Activated CD4-positive, alpha-beta T cell treated with anti-CD3 and anti-CD28 coated beads for 4 hours (primary cell): ENCODE measurements around the gene SLC39A6.
"Not testable (repeated sequence)": the region's sequence is repeated elsewhere in the genome, so short reads cannot be mapped to it uniquely, and the experiment has no call there.

ENCODE experiments used
- DNase-seq, 2 donors: peaks; one replicate each; pipeline ENCODE4 v3.0.0-alpha.2; 2020

SLC39A6 gene

DNA sequence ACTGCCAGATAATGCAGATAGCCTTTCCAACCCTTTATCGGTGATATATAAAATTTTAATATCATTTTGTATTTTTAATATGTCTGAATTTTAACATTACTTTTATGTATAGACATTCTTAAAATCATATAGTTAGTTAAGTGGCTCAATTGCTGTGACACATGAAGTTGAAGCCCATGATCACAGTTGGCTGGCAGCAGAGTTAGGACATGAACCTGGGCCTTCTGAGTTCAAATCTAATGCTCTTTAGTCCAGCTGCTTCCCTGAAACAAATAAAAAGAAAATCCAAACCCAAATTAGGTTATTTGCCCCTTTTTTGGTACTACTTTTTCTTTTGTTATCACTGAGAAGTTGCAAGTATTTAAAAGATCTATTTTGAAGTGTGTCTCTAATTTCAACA, 6.1 kb upstream of the SLC39A6 start:
- DNase-seq, result no peak

DNA sequence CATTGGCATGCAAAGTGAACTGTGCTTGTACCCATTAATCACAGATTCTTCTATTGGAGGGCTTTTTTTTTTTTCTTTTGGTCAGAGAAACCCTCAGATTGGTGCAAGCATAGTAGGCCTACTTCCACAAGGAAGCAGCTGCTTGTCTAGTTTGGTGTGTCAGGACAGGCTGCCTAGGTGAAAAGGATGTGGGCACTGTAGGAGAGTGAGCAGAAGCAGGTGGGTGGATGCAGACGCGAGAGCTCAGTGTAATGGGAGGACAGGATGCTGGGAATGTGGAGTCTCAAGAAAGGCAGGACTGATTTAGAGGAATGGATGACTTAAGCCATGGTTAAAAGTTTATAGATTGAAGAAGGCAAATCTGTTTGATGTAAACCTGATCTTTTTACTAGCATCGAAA, 3.6 kb upstream of the SLC39A6 start:
- no peak for DNase-seq

DNA sequence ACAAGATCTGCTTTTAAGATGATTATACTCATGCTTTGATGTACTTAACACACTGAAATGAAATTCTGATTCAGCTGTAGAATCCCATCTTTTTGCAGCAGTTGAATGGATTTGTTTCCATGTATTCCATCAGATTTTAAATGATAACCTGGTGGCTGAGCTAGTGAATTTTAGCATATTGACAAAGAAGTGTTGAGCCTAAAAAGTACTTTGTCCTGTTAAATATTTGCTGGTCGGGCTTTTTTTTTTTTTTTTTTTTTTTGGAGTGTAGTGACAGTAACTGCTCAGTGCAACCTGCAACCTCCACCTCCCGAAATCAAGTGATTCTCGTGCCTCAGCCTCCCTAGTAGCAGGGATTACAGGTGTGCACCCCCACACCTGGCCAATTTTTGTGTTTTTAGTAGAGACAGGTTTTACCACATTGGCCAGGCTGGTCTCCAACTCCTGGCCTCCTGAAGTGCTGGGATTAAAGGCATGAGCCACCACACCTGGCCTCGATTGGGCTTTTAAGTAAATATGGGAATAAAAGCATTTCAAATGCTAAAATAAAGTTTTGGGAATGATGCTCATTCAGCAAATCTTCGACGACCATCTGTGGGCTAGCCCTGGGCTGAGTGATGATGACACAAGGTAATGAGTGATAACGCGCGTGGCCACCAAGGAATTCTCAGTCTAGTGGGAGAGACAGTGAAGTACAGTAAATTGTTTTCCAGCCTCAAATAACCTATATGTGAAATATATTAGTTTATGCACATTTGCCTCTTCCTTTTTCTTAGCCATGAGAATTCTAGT, 2.7 kb upstream of the SLC39A6 start:
- DNase-seq, result no peak

DNA sequence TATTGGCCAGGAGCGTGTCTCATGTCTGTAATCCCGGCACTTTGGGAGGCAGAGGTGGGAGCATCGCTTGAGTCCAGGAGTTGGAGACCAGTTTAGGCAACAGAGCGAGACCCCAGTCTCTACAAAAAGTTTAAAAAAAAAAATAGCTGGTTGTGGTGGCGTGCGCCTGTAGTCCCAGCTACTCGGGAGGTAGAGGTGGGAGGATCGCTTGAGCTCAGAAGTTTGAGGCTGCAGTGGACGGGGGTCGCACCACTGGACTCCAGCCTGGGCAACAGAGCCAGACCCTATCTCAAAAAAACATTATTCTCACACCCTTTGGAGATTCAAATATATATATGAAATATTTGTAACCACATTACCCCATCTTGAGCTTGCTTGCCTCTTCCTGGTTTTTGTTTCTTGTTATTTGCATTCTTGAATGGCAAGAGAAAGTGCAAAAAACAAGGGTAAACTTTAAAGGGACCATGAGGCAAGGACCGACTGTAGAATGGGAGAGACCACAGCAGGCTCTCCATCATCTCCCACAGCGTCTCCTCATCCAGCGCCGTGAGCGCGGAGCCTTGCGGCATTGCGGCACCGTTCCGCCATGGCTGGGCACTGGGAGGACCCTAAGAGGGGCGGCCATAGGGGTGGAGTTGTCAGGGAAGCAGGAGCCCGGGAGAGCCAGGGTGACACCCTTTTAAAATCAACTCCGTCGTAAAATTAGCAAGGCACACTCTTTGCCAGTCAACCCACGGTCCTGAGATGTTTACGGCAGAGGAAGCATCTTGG, 1.9 kb upstream of the SLC39A6 start:
- DNase-seq, result no peak

DNA sequence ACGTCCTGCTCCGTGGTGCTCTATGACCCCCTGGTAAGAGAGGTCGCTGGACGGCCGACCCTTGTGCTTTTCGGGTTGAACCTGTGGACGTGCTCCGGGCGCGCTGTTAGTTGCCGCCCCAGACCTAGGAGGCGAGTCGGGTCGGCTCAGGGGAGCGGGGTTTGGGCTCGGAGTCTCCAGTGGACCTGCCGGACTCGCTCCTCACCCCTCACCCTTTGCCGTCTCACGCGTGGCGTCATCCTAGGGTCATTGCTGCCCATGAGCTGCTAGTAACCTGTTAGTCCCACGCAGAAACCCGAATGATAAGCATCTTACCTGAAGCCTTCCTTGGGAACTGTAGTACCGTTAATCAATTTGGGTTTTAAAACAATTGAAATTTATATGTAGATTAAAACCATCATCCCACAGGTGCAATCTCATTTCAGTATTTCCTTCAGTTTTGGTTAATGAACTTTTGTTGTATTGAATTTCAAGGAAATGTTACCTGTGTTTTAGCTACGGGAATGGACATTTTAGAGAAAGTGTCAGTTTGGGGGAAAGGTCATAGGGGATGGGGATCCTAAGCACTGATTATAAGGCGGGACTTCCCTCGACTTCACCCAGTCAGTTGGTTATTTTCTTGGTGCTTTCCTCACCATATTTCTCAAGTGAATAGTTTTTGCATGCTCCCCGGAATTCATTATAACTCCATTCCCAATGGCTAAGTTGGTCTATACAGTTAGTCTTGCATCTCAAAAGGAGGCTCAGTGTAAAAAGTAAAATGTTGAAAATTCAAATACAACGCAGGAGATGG, 1.1 kb upstream of the SLC39A6 start:
- DNase-seq, result no peak

DNA sequence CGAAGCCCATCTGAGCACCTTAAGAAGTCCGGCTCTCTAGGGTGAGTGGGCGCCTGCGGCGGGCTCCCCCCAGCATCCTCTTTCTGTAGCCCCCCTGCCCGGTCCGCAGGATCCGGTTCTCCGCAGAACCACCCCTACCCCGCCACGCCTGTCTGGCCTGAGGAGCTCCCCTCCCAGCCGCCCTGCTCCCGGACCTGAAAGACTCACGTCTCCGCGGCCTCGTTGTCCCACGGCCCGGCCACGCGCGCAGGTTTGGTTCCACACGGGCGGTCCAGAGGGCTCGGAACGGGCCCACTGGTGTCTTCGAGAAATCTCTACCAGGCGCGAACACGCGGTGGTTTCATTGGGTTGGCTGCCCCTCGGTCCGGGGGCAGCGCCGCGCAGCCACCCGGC, 237 bp downstream of the SLC39A6 start:
- no peak for DNase-seq

DNA sequence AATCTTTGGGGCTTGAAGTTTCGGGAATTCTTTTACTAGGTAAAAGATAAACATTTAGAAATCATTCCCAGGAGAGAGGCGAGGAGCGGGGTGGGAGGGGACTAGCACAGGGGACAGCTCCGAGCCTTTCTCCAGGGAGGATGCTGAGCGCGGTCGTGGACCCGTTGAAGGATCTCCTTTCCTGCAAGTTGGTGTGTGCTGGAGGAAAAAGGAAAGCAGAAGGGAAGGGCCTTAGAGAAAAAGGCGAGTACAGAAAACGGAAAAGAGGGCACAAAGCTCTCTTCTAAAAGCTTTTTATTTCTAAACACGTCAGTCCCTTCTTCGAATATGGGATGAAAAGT, 640 bp downstream of the SLC39A6 start:
- no peak for DNase-seq

DNA sequence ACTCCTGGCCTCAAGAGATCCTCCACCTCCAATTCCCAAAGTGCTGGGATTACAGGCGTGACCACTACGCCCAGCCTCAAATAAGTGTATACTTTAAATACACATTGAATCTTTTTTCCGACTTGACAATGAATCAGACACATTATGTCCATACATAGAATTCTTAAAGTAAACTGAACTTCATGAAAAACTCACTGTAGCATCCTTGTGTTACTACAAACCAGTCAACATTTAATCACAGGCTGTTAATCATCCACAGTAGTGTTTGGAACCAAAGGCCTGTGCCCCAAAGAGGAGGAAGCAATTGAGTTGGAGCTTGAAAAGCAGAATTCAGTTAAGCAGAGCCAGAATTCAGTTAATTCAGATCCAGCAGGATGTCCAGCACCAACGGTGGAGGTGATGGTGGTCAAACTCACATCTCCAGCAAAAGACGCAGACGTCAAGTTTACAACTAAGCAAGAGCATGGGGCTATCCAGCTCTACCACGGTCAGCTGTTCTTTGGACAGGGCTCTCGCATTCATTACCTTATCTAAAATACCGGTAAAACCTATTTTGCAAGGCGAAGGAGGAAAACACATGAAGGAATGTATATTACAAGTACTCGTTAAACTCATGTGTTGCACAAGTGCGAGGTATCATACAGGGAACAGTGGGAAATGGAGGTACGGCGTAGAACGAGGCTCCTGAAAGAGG, 1.2 kb downstream of the SLC39A6 start:
- DNase-seq, result no peak

DNA sequence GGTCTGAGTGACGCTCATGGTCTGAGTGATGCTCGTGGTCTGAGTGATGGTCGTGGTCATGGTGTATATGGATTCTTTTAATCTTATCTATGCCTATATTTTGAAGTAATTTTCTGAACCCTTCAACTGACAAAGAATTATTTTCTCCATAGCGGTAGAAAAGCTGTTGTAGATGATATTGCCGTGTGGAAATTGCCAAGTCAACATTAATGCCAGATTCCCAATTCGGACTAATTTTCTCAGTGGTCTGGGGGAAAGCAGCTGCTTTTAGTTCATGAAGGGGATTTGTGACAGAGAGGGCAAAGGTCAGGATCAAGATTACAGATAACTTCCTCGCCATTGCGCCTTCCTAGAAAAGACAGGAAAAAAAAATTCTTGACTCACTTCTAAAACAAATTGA, 2.5 kb downstream of the SLC39A6 start:
- DNase-seq, result no peak

DNA sequence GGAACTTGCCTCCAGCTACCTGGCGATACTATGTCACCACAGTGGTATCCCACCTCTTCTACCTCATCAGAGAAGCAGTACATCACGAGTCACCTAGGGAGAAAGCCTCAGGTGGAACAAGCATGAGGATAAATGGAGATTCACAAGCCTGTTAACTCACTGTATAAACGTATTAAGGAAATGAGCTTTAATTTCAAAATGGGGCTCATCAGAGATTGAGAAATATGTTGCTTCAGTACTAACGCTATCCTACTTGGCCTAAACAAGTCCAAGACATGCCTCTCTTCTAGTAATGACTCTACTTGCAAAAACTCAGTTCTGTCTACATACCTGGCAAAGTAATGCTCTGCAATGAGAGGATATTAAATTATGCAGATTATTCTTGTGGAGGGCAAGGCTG, 4.3 kb downstream of the SLC39A6 start:
- no peak for DNase-seq

DNA sequence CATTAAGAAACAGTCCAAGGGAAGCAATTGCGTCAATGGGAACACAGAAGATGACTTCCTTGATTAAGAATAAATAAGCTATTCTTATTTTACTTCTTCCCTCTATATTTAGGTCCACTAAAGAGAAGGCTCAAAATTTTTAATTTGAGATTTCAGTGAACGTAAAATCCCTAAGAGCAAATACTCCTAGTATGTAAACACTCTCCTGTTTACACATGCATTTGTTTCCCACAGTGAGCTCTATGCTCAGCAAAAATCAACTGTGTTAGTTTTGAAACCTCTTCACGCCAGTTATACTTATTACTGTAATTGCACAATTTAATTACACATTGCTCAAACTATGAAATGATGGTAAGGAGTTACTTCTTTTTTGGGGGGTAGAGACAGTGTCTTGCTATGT, 8.8 kb downstream of the SLC39A6 start:
- DNase-seq, result no peak

DNA sequence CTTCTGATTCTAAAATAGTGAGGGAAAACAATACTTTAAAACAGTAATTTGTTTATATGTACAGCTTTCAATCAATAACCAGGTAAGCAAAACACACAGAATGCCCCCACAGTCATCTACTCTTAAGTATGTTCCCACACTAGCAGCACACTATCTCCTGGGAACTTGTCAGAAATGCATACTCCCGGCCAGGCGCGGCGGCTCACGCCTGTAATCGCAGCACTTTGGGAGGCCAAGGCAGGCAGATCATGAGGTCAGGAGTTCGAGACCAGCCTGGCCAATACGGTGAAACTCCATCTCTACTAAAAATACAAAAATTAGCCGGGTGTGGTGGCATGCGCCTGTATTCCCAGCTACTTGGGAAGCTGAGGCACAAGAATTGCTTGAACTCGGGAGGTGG, 12.4 kb downstream of the SLC39A6 start:
- DNase-seq, result not testable (repeated sequence)

DNA sequence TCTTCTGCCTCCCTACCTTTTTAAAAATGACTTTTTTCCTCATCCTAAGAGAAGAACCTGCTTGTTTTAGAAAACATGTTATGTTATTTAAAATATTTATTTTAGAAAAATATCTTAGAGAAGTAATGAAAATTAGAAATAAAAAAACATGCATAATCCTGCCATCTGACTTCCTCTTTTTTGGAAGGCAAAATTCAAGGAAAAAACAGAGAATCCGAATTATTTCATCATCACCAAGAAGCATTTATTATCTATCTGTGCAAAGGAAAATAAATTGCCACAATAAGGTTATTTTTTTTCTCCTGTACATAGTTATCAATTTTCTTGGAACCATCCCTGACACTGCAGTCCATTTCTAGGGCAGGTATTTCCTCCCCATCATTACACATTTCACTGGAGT, 14.4 kb downstream of the SLC39A6 start:
- DNase-seq, result no peak

DNA sequence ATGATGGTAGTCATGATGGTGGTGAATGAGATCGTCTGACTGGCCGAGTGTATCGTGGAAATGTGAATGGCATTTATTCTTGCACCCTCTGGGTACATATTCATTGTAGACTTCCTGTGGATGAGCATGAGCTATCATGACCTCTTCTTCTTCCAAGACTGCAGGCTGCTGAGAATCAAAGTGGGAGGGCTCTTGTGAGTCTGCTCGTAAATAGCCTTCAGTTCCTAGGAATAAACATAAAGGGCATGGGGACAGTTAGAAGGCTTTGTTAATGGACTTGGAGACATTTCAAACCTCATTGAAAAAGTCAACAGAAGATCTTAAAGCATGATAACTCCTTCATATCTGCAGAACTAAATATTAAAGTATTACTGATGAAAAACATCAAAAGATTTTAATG, 14.9 kb downstream of the SLC39A6 start:
- DNase-seq, result no peak

DNA sequence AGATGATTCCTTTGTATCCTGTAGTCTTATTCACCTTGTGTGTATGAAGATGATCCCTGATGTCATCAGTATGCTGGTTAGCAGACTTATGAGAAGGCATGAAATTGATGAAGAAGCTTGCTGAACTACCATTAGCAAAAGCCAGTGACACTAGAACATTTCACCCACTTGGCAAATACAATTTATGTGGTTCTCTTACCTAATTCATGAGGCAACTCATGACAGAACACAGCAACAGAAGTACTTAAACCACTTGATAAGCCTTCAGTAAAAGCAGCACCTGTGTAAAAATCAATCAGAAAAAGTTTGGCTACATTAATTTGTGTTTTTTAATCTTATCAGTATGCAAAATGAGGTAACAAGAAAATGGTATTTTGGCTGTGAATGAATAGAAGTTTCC, 16.8 kb downstream of the SLC39A6 start:
- DNase-seq, result no peak

DNA sequence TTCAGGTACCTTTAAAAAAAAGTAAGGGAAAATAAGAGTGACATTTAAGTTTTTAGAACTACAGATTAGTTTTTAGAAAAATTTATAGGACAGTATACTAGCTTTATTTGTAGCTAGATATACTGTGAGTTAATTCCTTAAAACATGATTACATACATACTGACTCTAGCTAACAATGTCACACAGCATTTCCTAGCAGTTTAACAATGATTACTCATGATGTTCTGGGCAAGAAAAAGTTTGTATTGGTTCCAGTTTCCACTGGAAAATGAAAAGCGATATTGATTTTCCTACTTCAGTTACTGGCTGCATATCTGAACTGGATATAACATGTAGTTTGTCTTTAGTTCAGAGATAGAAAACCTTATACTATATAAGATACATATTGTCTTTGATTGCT, 19.4 kb downstream of the SLC39A6 start:
- no peak for DNase-seq

DNA sequence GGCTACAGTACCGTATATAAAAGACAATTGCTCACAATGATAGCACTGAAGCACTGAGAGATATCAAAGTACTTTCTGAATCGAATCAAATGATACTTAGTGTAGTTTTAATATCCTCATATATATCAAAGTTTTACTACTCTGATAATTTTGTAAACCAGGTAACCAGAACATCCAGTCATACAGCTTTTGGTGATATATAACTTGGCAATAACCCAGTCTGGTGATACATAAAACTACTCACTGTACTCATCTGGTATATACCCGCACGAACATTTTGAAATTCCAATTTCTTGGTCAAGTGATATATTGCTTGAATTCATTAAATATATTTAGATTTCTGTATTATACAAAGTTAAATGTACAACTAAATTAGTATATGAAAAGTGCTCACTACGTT, 20.5 kb downstream of the SLC39A6 start:
- no peak for DNase-seq

DNA sequence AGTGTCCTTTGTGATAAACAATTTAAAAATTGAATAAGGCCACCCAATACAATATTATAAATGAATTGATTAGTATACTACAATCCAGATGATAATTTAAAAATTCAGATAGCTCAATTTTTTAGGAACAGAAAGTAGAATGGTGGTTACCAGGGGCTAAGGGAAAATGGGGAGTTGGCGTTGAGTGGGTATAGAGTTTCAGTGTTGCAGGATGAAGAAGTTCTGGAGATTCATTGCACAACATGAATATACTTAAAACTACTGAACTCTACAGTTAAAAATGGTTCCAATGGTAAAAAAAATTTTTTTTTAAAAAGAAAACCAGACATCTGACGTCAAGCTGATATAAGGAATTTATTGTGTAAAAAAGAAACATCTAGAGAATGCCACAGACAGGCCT, 20.9 kb downstream of the SLC39A6 start:
- no peak for DNase-seq

DNA sequence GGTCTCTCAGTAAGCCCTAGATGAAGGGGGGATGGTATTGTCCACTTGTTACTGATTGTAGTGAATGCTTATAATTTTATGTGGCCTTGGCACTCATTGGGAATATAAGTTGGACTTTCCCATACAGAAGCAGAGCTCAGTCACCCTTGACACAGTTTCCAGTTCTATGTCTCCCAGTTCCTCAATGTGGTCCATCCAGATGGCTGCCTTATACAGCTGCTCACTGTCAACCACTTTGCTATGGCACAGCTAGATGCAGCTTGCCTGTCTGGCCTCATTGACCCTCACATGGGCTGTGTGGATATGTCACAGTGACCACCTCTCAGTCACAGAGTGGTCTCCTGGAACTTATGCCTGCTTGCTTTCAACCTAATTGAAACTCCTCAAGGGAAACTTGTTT, 21.7 kb downstream of the SLC39A6 start:
- DNase-seq, result no peak

DNA sequence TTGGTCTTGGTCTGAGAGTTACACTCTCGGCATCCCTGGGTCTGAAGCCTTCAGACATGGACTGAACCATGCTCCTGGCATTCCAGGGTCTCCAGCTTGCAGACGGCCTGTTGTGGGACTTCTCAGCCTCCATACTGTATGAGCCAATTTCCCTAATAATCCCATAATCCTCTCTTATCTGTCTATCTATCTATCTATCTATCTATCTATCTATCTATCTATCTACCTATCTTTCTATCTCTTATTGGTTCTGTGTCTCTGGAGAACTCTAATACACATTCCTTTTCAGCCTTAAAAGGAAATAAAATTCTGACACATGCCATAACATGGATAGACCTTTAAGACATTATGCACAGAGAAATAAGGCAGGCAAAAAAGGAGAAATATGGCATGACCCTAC, 24.4 kb downstream of the SLC39A6 start:
- no peak for DNase-seq

DNA sequence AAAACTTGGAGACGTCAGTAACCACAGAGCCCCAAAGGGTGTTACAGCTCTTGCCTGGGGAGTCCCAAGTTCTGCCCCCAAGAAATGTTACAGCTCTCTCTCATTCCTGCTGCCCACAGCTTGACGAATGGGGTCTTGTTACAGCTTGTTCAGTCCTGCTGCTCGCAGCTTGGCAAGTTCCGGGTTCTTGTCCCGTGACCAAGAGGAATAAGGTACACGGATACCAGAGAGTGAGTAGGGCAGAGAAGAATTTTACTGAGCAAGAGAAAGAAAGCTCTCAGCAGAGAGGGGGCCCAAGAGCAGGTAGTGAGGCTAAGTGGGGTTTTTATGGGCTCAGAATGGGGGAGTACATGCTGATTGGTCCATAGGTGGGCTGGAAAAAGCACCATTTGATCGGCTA, 27.2 kb downstream of the SLC39A6 start:
- no peak for DNase-seq

DNA sequence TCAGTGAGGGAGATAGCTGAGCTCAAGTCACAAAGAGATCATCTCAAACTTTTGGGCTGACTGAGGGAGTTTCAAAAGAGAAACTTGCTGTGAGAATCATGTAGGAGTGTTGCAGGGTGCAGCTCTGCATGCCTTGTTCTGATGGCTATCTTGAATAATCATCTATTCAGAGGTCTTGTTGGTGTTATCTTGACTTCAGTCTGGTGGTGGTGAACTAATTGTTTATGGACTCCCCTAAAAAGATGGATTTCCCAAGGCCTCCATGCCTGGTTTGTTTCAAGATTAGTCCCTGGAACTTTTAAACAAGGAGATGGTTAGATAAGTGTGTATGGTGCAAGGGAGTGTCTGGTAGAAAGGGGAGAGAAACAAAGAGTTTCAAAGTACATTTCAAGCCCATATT, 29.8 kb downstream of the SLC39A6 start:
- no peak for DNase-seq

DNA sequence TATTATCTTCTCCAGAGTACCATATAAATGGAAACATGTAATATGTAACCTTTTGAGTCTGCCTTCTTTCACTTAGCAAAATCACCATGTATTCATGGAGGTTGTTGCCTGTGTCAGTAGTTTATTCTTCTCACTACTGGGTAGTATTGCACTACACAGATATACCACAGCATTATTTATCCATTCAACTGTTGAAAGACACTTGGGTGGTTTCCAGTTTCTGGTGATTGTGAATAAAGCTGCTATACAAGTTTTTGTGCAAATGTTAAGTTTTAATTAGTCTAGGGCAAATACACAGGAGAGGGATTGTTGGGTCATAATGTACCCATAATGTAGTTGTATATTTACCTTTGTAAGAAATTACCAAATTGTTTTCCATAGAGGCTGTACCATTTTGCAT, 32.2 kb downstream of the SLC39A6 start:
- DNase-seq, result no peak
